Neural progenitor cell (in vitro differentiated cells): ENCODE measurements around the gene VTI1A. TPM values are rescaled to one million over a fixed set of nuclear protein-coding genes. Genes with fewer than 3 reads are reported as not detected.
A peak's percentile ranks its signal among the peaks of the same experiment; 100 is the strongest.

Source experiments
- DNase-seq: peaks from one replicate; pipeline ENCODE4 v3.0.0-alpha.2; 2016; ENCODE audit warnings: low spot score
- H2AFZ ChIP-seq: fragments of 200-600 bp; sonication (generic); replicated peaks from 2 replicates; pipeline ENCODE4 v1.6.1; 2016; ENCODE audit warnings: antibody characterized with exemption
- H3F3A ChIP-seq: fragments of 200-600 bp; sonication (generic); 2 replicates; pipeline ENCODE4 v1.6.1; 2016; ENCODE audit warnings: antibody characterized with exemption, low read depth
- H3K27ac ChIP-seq: fragments of 200-600 bp; sonication (generic); 2 replicates; pipeline ENCODE4 v1.5.1; 2016; ENCODE audit warnings: mild to moderate bottlenecking
- H3K27me3 ChIP-seq: fragments of 200-600 bp; sonication (generic); 2 replicates; pipeline ENCODE4 v1.6.1; 2016; ENCODE audit warnings: mild to moderate bottlenecking, moderate library complexity
- H3K36me3 ChIP-seq: fragments of 200-600 bp; sonication (generic); 2 replicates; pipeline ENCODE4 v1.5.1; 2016
- H3K4me1 ChIP-seq: fragments of 200-600 bp; sonication (generic); 2 replicates; pipeline ENCODE4 v1.6.1; 2016; ENCODE audit warnings: mixed run types
- H3K4me2 ChIP-seq: fragments of 200-600 bp; sonication (generic); 2 replicates; pipeline ENCODE4 v1.6.1; 2016
- H3K4me3 ChIP-seq: fragments of 200-600 bp; sonication (generic); 2 replicates; pipeline ENCODE4 v1.5.1; 2016
- H3K79me2 ChIP-seq: fragments of 200-600 bp; sonication (generic); 2 replicates; pipeline ENCODE4 v1.6.1; 2016; ENCODE audit warnings: low read depth
- H3K9ac ChIP-seq: fragments of 200-600 bp; sonication (generic); 2 replicates; pipeline ENCODE4 v1.6.1; 2016
- H3K9me3 ChIP-seq: fragments of 200-600 bp; sonication (generic); 2 replicates; pipeline ENCODE4 v1.5.1; 2016; ENCODE audit warnings: low read depth
- H4K20me1 ChIP-seq: fragments of 200-600 bp; sonication (generic); 2 replicates; pipeline ENCODE4 v1.6.1; 2016; ENCODE audit warnings: low read depth
- H3K27ac Mint-ChIP-seq: 3 replicates; pipeline ENCODE4 v1.8.0; 2021; ENCODE audit warnings: mixed read lengths
- H3K27me3 Mint-ChIP-seq: 2 replicates; pipeline ENCODE4 v1.8.0; 2022; ENCODE audit warnings: low read depth, mild to moderate bottlenecking, inconsistent platforms, moderate library complexity, mixed read lengths; ENCODE audit not compliant: insufficient read depth
- H3K36me3 Mint-ChIP-seq: 3 replicates; pipeline ENCODE4 v1.8.0; 2021; ENCODE audit warnings: mixed read lengths
- H3K4me1 Mint-ChIP-seq: 3 replicates; pipeline ENCODE4 v1.8.0; 2021; ENCODE audit warnings: mixed read lengths
- H3K4me3 Mint-ChIP-seq: 3 replicates; pipeline ENCODE4 v1.8.0; 2021; ENCODE audit warnings: mild to moderate bottlenecking, moderate library complexity, mixed read lengths
- H3K9me3 Mint-ChIP-seq: 3 replicates; pipeline ENCODE4 v1.8.0; 2020; ENCODE audit warnings: mixed read lengths
- EZH2 ChIP-seq: fragments of 200-600 bp; sonication (generic); IDR thresholded peaks from 2 replicates; pipeline ENCODE4 v1.6.1; 2017; ENCODE audit warnings: antibody characterized with exemption, mild to moderate bottlenecking, moderate library complexity
- EZH2phosphoT487 ChIP-seq: fragments of 200-600 bp; sonication (generic); IDR thresholded peaks from 2 replicates; pipeline ENCODE4 v1.6.1; 2017; ENCODE audit warnings: antibody characterized with exemption
- total RNA-seq: library from RNA; depleted of rRNA; stranded (reverse); fragments of >200 nt; gene quantifications from 2 replicates; pipeline ENCODE4 v1.2.3, GENCODE V29; 2015; ENCODE audit warnings: low replicate concordance
- TF ChIP-seq, protein P1 (sequence below): fragments of 200-600 bp; sonication (generic); IDR thresholded peaks from 2 replicates; pipeline ENCODE4 v1.5.1; 2017; ENCODE audit warnings: antibody characterized with exemption, mild to moderate bottlenecking

VTI1A gene
- total RNA-seq, 1 donor from 2014 or later = 28.8 TPM

DNA sequence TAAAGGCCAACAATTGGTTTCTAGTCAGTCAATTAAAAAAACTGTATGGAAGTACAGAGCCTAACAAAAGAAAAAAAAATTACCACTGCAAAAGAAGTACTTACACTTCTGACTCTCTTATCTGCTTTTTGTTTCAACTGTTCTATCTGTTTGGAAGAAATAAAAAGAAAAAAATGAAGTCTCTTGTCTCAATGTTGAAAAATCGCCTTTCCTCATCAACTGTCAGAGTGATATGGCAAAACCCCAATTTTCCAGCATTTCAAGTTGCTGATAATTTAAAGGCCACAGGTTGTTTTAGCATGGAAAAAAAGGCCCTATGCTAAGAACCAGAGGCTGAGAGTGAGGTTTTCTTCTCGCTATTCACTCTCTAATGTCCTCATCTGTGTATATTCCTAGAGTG is 13.9 kb upstream of the VTI1A start:
- Histone ChIP-seq H3K4me2 (no peak overlapping the region), H3K27ac (no peak overlapping the region), H2AFZ (no peak overlapping the region), H3F3A (no peaks in the 10 kb centered on the region), H3K4me3 (no peak overlapping the region), H3K9ac (no peak overlapping the region), H3K36me3 (peaks cover 26% of the 10 kb centered on the region), H4K20me1 (no peaks in the 10 kb centered on the region), H3K4me1 (no peaks in the 10 kb centered on the region), H3K9me3 (no peaks in the 10 kb centered on the region), H3K27me3 (no peaks in the 10 kb centered on the region), H3K79me2 (no peaks in the 10 kb centered on the region)
- H3K27me3 Mint-ChIP-seq = no peaks in the 10 kb centered on the region
- H3K4me1 Mint-ChIP-seq = no peaks in the 10 kb centered on the region
- TF ChIP-seq, protein P1, sequence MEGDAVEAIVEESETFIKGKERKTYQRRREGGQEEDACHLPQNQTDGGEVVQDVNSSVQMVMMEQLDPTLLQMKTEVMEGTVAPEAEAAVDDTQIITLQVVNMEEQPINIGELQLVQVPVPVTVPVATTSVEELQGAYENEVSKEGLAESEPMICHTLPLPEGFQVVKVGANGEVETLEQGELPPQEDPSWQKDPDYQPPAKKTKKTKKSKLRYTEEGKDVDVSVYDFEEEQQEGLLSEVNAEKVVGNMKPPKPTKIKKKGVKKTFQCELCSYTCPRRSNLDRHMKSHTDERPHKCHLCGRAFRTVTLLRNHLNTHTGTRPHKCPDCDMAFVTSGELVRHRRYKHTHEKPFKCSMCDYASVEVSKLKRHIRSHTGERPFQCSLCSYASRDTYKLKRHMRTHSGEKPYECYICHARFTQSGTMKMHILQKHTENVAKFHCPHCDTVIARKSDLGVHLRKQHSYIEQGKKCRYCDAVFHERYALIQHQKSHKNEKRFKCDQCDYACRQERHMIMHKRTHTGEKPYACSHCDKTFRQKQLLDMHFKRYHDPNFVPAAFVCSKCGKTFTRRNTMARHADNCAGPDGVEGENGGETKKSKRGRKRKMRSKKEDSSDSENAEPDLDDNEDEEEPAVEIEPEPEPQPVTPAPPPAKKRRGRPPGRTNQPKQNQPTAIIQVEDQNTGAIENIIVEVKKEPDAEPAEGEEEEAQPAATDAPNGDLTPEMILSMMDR = no peak
- H3K36me3 Mint-ChIP-seq = peaks cover 6% of the 10 kb centered on the region
- no peaks in the 10 kb centered on the region for H3K9me3 Mint-ChIP-seq
- H3K27ac Mint-ChIP-seq = no peak overlapping the region
- no peak overlapping the region for H3K4me3 Mint-ChIP-seq
- no peak for DNase-seq

DNA sequence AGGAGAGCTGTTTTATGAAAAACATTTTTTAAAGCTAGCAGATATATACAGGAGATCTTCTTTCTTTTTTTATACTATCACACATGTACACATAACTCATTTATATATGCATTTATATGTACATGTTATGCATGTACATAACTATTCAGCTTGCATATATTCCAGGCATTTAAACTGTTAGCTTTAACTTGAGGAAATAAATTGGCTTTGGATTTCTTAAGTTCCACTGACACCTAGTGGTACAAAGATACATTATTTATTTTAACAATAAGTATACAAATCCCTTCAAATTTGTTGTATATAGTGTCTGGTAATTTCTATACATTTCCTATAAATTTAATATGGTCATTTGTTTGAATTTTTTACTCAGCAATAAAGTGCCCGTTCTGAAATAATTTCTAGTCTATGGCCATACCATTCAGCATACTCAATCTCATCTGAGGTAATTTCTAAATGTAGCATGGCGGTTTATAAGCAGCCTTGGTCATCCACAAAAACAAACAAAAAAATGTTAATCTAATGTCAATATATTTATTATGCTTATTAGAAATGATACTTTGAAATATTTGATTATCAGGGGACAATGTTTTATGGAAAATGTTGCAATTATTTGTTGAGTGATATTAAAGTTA is 11.9 kb upstream of the VTI1A start:
- TF ChIP-seq, protein P1 = peak; percentile 56
- TF ChIP-seq EZH2 (no peak), EZH2phosphoT487 (no peak)
- Mint-ChIP-seq H3K4me3 (no peak overlapping the region), H3K27me3 (no peaks in the 10 kb centered on the region), H3K9me3 (no peaks in the 10 kb centered on the region), H3K27ac (no peak overlapping the region), H3K4me1 (no peaks in the 10 kb centered on the region), H3K36me3 (peaks cover 8% of the 10 kb centered on the region)
- no peaks in the 10 kb centered on the region for H3K27me3 ChIP-seq
- peaks cover 26% of the 10 kb centered on the region for H3K36me3 ChIP-seq
- H3K4me2 ChIP-seq = no peak overlapping the region
- no peaks in the 10 kb centered on the region for H3K9me3 ChIP-seq
- no peaks in the 10 kb centered on the region for H3K4me1 ChIP-seq
- DNase-seq = peak; percentile 8
- H3K4me3 ChIP-seq = no peak overlapping the region
- H3K79me2 ChIP-seq = no peaks in the 10 kb centered on the region
- no peak overlapping the region for H3K27ac ChIP-seq
- no peak overlapping the region for H2AFZ ChIP-seq
- H3F3A ChIP-seq = peaks cover 7% of the 10 kb centered on the region
- no peak overlapping the region for H3K9ac ChIP-seq
- no peaks in the 10 kb centered on the region for H4K20me1 ChIP-seq

DNA sequence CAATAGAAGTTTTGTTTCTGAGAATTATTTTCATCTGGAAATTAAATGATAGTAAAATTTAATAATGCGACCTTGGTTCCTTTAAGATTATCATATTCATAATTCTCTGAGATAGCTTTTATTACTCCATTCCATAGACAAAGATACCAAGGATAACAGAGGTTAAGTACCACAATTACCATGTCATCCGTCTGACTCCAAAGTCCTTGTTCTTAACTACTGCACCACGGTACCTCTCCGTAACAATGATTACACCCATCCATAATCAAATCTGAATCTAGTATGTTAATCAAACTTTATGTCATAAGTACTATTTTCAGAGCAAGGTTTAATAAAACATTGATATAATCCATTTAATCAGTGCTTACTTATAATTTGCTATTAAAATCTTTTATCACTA is 8.7 kb upstream of the VTI1A start:
- H3K9me3 Mint-ChIP-seq = no peaks in the 10 kb centered on the region

More for the DNA sequence above, 8.7 kb upstream of the VTI1A start:
- Histone ChIP-seq H3K27me3 (no peaks in the 10 kb centered on the region), H3K27ac (no peak overlapping the region), H3F3A (peaks cover 7% of the 10 kb centered on the region), H3K36me3 (peaks cover 13% of the 10 kb centered on the region), H2AFZ (no peak overlapping the region), H3K4me1 (no peaks in the 10 kb centered on the region), H3K79me2 (no peaks in the 10 kb centered on the region), H3K4me3 (no peak overlapping the region), H3K9ac (no peak overlapping the region), H4K20me1 (no peaks in the 10 kb centered on the region), H3K4me2 (no peak overlapping the region), H3K9me3 (no peaks in the 10 kb centered on the region)
- peaks cover 7% of the 10 kb centered on the region for H3K36me3 Mint-ChIP-seq
- no peak overlapping the region for H3K27ac Mint-ChIP-seq
- no peaks in the 10 kb centered on the region for H3K4me1 Mint-ChIP-seq
- TF ChIP-seq EZH2 (no peak), EZH2phosphoT487 (no peak)
- TF ChIP-seq, protein P1 = no peak
- H3K27me3 Mint-ChIP-seq = no peaks in the 10 kb centered on the region
- no peak for DNase-seq
- no peak overlapping the region for H3K4me3 Mint-ChIP-seq
